ENCODE measurements around the gene MYBPC2. TPM values are rescaled to one million over a fixed set of nuclear protein-coding genes. Genes with fewer than 3 reads are reported as not detected.

MYBPC2 gene
- total RNA-seq, 1 donor from 2014 or later: 0.12 TPM

DNA sequence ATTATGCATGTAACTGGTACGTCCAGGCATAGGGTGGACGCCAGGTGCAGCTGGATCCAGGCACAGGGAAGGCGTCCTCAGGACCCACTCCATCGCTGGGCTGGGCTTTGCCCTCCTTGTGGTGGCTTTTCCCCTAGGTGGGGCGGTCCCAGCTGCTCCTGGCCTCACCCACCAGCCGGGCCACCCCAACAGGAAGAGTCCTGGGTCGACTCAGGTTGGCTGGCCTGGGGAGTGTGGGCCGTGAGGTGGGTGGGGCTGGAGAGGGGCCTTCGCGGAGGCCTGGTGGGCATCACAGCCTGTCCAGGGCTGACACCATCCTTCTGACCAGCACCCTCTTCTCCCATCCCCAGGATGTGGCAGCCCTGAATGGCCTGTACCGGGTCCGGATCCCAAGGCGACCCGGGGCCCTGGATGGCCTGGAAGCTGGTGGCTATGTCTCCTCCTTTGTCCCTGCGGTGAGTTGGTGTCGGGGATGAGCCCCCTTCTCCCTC is 47.1 kb downstream of the MYBPC2 start:
- intact Hi-C loops (cut with DNase I): no loop called here
- H3K4me1 ChIP-seq: peaks cover 16% of the 10 kb centered on the region
- H3K27me3 ChIP-seq: no peaks in the 10 kb centered on the region
- H3K27ac ChIP-seq: no peak overlapping the region
- no peaks in the 10 kb centered on the region for H3K9me3 ChIP-seq
- no peak overlapping the region for H3K4me3 ChIP-seq
- DNase-seq (peak; percentile 46), ATAC-seq (no peak)
- peaks cover 57% of the 10 kb centered on the region for H3K36me3 ChIP-seq
- TF ChIP-seq, protein P1, sequence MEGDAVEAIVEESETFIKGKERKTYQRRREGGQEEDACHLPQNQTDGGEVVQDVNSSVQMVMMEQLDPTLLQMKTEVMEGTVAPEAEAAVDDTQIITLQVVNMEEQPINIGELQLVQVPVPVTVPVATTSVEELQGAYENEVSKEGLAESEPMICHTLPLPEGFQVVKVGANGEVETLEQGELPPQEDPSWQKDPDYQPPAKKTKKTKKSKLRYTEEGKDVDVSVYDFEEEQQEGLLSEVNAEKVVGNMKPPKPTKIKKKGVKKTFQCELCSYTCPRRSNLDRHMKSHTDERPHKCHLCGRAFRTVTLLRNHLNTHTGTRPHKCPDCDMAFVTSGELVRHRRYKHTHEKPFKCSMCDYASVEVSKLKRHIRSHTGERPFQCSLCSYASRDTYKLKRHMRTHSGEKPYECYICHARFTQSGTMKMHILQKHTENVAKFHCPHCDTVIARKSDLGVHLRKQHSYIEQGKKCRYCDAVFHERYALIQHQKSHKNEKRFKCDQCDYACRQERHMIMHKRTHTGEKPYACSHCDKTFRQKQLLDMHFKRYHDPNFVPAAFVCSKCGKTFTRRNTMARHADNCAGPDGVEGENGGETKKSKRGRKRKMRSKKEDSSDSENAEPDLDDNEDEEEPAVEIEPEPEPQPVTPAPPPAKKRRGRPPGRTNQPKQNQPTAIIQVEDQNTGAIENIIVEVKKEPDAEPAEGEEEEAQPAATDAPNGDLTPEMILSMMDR (IDR thresholded peaks at IDR 0.05): no peak

DNA sequence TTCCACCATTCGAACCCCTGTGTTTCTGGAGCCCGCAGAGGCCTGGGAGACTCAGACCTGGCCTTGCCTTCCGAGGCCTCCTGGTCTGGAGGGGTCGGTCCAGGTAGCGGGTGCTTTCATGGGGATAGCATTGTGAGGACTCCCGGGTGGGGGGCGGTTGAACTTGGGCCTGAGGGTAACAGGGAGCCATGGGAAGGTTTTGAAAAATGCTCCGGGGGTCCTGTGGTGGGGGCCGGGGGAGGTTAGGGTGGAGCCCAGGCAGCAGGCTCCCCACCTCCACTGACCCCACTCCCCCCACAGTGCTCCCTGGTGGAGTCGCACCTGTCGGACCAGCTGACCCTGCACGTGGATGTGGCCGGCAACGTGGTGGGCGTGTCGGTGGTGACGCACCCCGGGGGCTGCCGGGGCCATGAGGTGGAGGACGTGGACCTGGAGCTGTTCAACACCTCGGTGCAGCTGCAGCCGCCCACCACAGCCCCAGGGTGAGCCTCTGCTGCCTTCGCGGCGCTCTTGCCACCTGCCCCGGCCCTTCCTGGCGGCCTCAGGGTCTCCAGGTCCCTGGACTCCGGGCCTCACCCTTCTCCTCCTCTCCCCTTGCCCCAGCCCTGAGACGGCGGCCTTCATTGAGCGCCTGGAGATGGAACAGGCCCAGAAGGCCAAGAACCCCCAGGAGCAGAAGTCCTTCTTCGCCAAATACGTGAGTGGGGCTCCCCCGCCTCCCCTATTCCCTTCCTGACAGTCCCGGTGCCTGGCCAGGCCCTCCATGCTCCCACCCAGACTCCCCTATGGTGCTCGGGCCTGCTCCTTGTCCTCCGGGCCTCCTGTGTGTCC is 47.8 kb downstream of the MYBPC2 start:
- Histone ChIP-seq H3K36me3 (peaks cover 57% of the 10 kb centered on the region), H3K27me3 (no peaks in the 10 kb centered on the region), H3K4me1 (peaks cover 16% of the 10 kb centered on the region), H3K27ac (no peak overlapping the region), H3K4me3 (no peak overlapping the region), H3K9me3 (no peaks in the 10 kb centered on the region)
- DNase-seq (peak; percentile 63), ATAC-seq (no peak)
- intact Hi-C loops (cut with DNase I): no loop called here
- TF ChIP-seq, protein P1 (IDR thresholded peaks at IDR 0.05): no peak

DNA sequence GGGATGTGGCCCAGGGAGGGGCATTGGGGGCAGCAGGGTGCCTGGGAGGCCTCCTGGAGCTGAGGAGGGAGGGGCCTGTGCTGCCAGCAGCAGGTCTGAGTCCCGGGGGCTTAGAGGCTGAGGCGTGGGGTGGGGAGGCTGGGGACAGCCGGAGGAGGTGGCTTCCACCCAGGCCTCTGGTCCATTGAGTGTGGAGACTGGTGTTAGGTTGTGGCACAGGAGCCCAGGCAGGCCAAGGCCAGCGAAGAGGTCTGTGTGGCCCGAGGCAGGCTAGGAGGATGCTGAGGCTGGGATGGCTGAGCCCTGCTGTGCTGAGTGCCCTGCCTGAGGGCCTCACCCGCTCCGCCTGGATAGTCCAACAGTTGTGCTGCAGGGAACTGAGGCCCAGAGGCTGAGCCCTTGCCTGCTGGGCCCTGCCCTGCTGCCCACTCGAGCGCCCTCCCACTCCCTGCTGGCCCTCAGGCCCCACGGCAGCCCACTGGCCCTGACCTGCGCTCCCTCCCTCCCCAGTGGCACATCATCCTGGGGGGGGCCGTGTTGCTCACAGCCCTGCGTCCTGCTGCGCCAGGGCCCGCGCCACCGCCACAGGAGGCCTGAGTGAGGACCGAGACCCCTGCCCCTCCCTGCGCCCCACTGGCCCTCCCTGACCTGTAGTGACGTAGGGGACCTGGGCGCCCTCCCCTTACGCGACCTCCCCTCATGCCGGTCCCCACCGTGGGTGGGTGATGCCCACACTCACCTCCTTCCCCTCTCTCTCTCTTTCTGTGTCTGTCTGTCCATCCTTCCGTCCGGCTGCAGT is 48.9 kb downstream of the MYBPC2 start:
- Histone ChIP-seq H3K36me3 (peaks cover 57% of the 10 kb centered on the region), H3K9me3 (no peaks in the 10 kb centered on the region), H3K27me3 (no peaks in the 10 kb centered on the region), H3K27ac (no peak overlapping the region), H3K4me1 (peaks cover 16% of the 10 kb centered on the region), H3K4me3 (no peak overlapping the region)
- DNase-seq: peak; percentile 56
- intact Hi-C loops (cut with DNase I): no loop called here
- TF ChIP-seq, protein P1 (IDR thresholded peaks at IDR 0.05): no peak
- ATAC-seq: no peak

DNA sequence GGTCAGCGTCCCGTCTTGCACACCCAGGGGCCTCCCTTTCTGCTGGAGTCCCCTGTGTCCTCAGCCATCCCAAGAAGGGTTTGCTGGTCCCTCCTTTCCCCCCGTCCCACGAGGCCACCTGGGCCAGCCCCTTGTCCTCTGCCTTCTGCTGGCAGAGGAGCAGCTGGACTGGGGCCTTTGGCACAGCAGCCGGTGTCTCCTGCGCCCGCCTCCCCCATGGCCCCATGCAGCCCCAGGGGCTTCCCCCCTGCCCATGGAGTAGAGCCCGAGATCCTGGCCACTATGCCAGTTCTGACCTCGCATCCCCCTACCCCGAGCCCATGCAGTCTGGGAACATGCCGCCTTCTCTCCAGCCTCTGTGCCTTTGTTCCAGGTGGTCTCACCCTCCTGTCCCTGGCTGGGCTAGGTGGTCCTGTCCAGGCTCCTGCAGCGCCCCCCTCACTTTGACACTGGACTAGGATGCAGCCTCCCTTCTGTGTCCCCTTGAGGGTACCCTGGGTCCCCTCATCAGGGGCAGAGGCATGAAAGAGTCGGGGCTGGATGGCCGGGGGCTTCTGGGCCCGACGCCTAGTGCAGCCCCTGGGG is 49.7 kb downstream of the MYBPC2 start:
- ATAC-seq (no peak), DNase-seq (peak; percentile 58)
- H3K27ac ChIP-seq: no peak overlapping the region
- no peaks in the 10 kb centered on the region for H3K27me3 ChIP-seq
- no peak overlapping the region for H3K4me3 ChIP-seq
- peaks cover 57% of the 10 kb centered on the region for H3K36me3 ChIP-seq
- peaks cover 11% of the 10 kb centered on the region for H3K4me1 ChIP-seq
- H3K9me3 ChIP-seq: no peaks in the 10 kb centered on the region
- intact Hi-C loops (cut with DNase I): no loop called here
- TF ChIP-seq, protein P1 (IDR thresholded peaks at IDR 0.05): no peak

DNA sequence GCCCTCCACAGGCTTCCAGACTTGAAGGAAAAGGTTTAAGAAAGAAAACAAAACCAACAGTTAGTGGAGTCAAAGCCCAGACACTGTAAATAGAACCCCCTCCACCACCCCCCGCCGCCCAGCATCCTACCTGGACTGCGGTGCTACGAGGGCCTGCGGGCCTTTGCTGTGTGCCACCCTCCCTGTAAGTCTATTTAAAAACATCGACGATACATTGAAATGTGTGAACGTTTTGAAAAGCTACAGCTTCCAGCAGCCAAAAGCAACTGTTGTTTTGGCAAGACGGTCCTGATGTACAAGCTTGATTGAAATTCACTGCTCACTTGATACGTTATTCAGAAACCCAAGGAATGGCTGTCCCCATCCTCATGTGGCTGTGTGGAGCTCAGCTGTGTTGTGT is 50.2 kb downstream of the MYBPC2 start:
- peaks cover 6% of the 10 kb centered on the region for H3K4me1 ChIP-seq
- no peak overlapping the region for H3K27ac ChIP-seq
- no peak overlapping the region for H3K4me3 ChIP-seq
- H3K9me3 ChIP-seq: no peaks in the 10 kb centered on the region
- TF ChIP-seq, protein P1 (IDR thresholded peaks at IDR 0.05): no peak
- DNase-seq (peak; percentile 36), ATAC-seq (no peak)
- H3K36me3 ChIP-seq: peaks cover 57% of the 10 kb centered on the region
- intact Hi-C loops (cut with DNase I): no loop called here
- H3K27me3 ChIP-seq: no peaks in the 10 kb centered on the region

Measured in upper lobe of right lung (tissue), 1 donor.